ENCODE data around the gene CAMTA1. TPM values are rescaled to one million over a fixed set of nuclear protein-coding genes. Genes with fewer than 3 reads are reported as not detected.
A peak's percentile ranks its signal among the peaks of the same experiment; 100 is the strongest.

CAMTA1 gene
- total RNA-seq, 1 experiment from 2014 or later = 82.2 TPM

GRCh38 chr1:7008331-7008730 lies 223.1 kb downstream of the CAMTA1 start:
- H3K36me3 ChIP-seq (ENCODE audit: control insufficient read depth, insufficient read depth, low read length) = no peaks in the 10 kb centered on the region

GRCh38 chr1:7008975-7009740 lies 223.9 kb downstream of the CAMTA1 start:
- Histone ChIP-seq H3K9me3 (ENCODE audit: control insufficient read depth, insufficient read depth, low read depth, low read length) (no peaks in the 10 kb centered on the region), H3K4me1 (ENCODE audit: control insufficient read depth, insufficient read depth, low read length) (no peaks in the 10 kb centered on the region), H3K36me3 (ENCODE audit: control insufficient read depth, insufficient read depth, low read length) (no peaks in the 10 kb centered on the region), H3K27ac (ENCODE audit: low read length) (no peak overlapping the region), H3K27me3 (ENCODE audit: control insufficient read depth, insufficient read depth, low read length) (no peaks in the 10 kb centered on the region; the same call in none of the 2 replicates), H3K4me3 (ENCODE audit: low read depth in 2 of 2, low read length in 2 of 2) (no peak overlapping the region)
- DNase-seq (ENCODE audit: low read depth, low spot score) (no peak), ATAC-seq (0 out of 2 replicates have a peak, but pooled peaks have one; percentile 20)
- intact Hi-C loops (cut with micrococcal nuclease; ENCODE audit: unreplicated experiment) (no loop called here), in situ Hi-C loops (cut with HindIII; ENCODE audit: low pct_unique_long_range_greater_than_20kb, low sequenced_read_pairs) (no loop called here)
- POLR2A ChIA-PET = no interaction called here
- TF ChIP-seq POLR2AphosphoS5 (IDR thresholded peaks at IDR 0.05; ENCODE audit: low read depth, low read length) (no peak), CTCF (IDR thresholded peaks at IDR 0.05) (no peak)
- CTCF ChIA-PET = no interaction called here
- no TSS peak for BruUV-seq (replicated peaks)

More at GRCh38 chr1:7008331-7008730, 223.1 kb downstream of the CAMTA1 start:
- no peak for DNase-seq (ENCODE audit: low read depth, low spot score)
- in situ Hi-C loops (cut with HindIII; ENCODE audit: low pct_unique_long_range_greater_than_20kb, low sequenced_read_pairs) = no loop called here
- H3K4me1 ChIP-seq (ENCODE audit: control insufficient read depth, insufficient read depth, low read length) = no peaks in the 10 kb centered on the region
- intact Hi-C loops (cut with micrococcal nuclease; ENCODE audit: unreplicated experiment) = no loop called here
- no peak overlapping the region for H3K4me3 ChIP-seq (ENCODE audit: low read depth in 2 of 2, low read length in 2 of 2)
- ChIA-PET CTCF (no interaction called here), POLR2A (no interaction called here)
- BruUV-seq (replicated peaks) = no TSS peak
- TF ChIP-seq SIN3A (IDR thresholded peaks at IDR 0.05; ENCODE audit: borderline replicate concordance, insufficient read depth, low read depth, low read length) (no peak), TCF7L2 (IDR thresholded peaks at IDR 0.05; ENCODE audit: low read depth, low read length) (no peak), CTCF (IDR thresholded peaks at IDR 0.05) (no peak), POLR2AphosphoS5 (IDR thresholded peaks at IDR 0.05; ENCODE audit: low read depth, low read length) (no peak), REST (IDR thresholded peaks at IDR 0.05; ENCODE audit: insufficient read depth in 1 of 2, low read depth in 2 of 2, low read length in 1 of 2) (no peak)
- no peak for ATAC-seq
- no peaks in the 10 kb centered on the region for H3K9me3 ChIP-seq (ENCODE audit: control insufficient read depth, insufficient read depth, low read depth, low read length)
- H3K27ac ChIP-seq (ENCODE audit: low read length) = no peak overlapping the region
- H3K27me3 ChIP-seq (ENCODE audit: control insufficient read depth, insufficient read depth, low read length) = peaks cover 3% of the 10 kb centered on the region
